GM12891 (cell line): ENCODE measurements around the gene MIEF1.

Experiments
- DNase-seq: peaks from one replicate; pipeline ENCODE4 v3.0.0; 2011; ENCODE audit warnings: low spot score; ENCODE audit not compliant: insufficient read length
- FAIRE-seq: peaks from 2 replicates; lab custom pipeline; 2011; peaks lifted over from hg19 to GRCh38; lab: Jason Lieb, UNC
- PAX5 ChIP-seq: IDR thresholded peaks from 2 replicates; pipeline ENCODE4 v1.6.1; 2011; ENCODE audit warnings: low read length, moderate library complexity, mild to moderate bottlenecking; ENCODE audit not compliant: insufficient read depth, severe bottlenecking
- POLR2A ChIP-seq: IDR thresholded peaks from 2 replicates; pipeline ENCODE4 v1.6.1; 2011; ENCODE audit warnings: low read depth, low read length, control low read depth
- POLR2AphosphoS5 ChIP-seq: IDR thresholded peaks from 2 replicates; pipeline ENCODE4 v1.6.1; 2011; ENCODE audit warnings: low read depth, low read length, control low read depth
- POU2F2 ChIP-seq: IDR thresholded peaks from 2 replicates; pipeline ENCODE4 v1.6.1; 2011; ENCODE audit warnings: low read depth, mild to moderate bottlenecking, control low read depth, low read length, moderate library complexity
- SPI1 ChIP-seq: IDR thresholded peaks from 2 replicates; pipeline ENCODE4 v1.6.1; 2011; ENCODE audit warnings: low read depth, low read length, control low read depth
- TAF1 ChIP-seq: IDR thresholded peaks from 2 replicates; pipeline ENCODE4 v1.6.1; 2011; ENCODE audit warnings: low read depth, low read length, control low read depth

The MIEF1 gene

DNA sequence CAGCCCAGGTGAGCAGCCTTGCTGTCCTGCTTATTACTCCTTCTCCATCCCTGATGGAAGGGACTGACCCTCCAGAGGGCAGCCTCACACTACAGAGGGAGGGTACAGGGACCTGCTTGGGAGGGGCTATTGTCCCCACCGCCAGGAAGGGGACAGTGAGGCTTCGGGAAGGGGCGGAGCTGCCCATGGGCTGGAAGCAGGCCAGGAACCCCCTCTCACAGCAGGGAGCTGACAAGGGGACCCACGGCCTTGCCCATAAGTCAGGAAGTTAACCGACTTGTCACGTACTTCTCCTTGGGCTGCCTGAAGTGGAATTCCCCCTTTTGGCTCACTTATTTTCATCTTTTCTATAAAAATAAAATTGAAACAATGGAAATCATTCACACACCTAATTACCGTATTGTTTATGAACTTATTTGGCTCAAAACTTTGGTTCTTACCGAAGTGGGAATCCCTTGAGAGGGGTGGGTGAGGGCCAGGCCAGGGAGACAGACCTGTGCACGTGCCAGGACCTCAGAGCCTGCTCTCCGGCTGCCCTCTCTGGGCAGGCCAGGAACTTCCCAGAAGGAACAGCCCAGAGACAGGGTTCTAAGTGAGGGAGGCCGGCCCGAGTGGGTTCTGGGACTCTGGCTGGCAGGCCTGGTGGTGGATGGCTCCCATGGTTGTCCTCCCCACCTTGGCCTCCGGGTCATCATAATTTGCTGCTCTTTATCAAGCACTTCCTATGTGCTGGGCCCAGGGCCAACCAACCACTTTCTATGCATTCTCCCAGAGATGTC, 39.5 kb upstream of the MIEF1 start:
- DNase-seq, result no peak
- FAIRE-seq, result peak; percentile 91
- TF ChIP-seq POU2F2 (no peak), SPI1 (no peak)

- no peak for FAIRE-seq
- TF ChIP-seq POLR2AphosphoS5, result no peak
- no peak for TF ChIP-seq PAX5
- no peak for TF ChIP-seq POLR2A
- TF ChIP-seq SPI1, result no peak
- no peak for TF ChIP-seq POU2F2
- no peak for TF ChIP-seq TAF1
- DNase-seq, result no peak
Measured at GRCh38 chr22:39463277-39463676, 38.8 kb upstream of the MIEF1 start.

DNA sequence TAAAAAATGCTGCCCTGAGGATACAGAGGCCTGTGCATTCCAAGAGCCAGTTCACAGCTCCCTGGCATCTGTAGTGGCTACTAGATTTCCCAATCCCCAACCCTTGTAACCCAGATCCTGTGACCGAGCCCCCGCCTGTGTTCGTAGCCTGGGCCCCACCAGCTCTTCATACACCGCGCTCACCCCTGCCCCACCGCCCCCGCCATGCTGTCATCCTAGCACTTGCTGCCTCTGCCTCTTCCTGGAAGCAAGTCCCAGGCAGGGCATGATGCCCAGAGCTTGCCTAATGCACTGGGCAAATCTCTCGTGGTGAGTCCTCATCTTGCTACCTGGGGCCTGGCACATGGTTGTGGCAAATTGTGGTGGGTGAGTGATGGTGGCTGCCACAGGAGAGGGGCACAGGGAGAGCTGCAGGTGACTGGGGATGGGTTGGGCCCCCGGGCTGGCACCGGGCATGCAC, 38.1 kb upstream of the MIEF1 start:
- TF ChIP-seq SPI1, result no peak
- FAIRE-seq (no peak), DNase-seq (no peak)

- FAIRE-seq, result peak; percentile 61
- no peak for TF ChIP-seq POLR2A
- TF ChIP-seq TAF1, result no peak
- TF ChIP-seq SPI1, result no peak
- TF ChIP-seq POLR2AphosphoS5, result no peak
- TF ChIP-seq POU2F2, result no peak
- TF ChIP-seq PAX5, result no peak
Measured at GRCh38 chr22:39466228-39467006, 35.7 kb upstream of the MIEF1 start.

GRCh38 chr22:39467390-39467895, 34.6 kb upstream of the MIEF1 start:
- no peak for DNase-seq
- TF ChIP-seq POLR2AphosphoS5 (no peak), POU2F2 (no peak), POLR2A (no peak), TAF1 (no peak), SPI1 (no peak), PAX5 (no peak)
- FAIRE-seq, result no peak

More at GRCh38 chr22:39466228-39467006, 35.7 kb upstream of the MIEF1 start:
- no peak for DNase-seq

DNA sequence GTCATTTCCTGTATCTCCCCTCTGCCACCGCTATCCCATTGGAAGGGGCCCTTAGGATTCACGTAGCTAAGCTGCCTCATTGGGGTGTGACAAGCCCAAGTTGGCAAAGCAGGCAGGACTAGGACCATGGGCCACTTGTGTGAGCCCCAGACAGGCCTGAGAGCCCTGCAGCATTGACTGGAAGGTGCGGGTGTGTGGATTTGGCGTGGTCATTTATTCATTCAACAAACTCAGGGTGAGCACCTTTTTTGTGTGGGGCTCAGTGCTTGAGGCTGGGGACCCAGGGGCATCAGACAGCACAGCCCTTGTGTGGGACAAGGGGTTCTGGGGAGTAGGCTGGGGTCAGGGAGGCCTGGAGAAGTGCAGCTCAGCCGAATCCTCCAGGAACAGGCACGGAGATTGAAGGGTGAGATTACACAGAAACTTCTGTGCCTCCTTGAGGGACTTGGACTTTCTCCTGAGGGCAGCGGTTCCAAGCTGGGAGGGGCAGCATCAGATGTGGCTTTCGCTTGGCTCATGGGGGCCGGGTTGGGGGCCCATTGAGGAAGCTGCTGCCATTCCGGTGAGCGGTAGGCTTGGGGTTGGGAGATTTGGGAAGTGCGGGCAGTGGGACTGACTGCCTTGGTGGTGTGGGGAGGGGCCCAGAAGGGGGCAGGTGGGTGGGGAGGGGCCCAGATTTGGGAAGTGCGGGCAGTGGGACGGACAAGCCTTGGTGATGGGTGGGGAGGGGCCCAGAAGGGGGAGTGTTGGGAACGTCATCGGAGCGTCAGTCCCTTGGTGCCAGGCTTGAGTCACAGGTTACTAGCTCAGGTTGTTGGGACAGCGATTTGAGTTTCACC, 33.4 kb upstream of the MIEF1 start:
- no peak for DNase-seq
- no peak for FAIRE-seq
- no peak for TF ChIP-seq POLR2AphosphoS5
- TF ChIP-seq POU2F2, result no peak
- TF ChIP-seq SPI1, result no peak

DNA sequence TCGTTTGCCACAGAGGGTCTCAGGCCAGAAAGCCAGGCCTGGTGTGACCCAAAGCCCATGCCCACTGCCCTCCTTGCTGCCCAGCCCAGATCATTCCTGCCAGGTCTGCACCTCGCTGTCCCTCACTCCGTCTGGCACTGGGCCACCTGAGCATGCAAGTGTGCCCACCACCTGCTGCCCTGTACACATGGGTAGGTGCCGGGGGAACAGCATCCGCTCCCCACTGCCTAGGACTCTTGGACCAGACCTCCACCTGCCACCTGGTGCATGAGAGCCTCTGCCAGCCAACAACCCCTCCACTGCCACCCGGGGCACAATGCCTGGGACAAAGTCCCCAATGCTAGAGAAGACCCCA, 32.8 kb upstream of the MIEF1 start:
- TF ChIP-seq POLR2A (no peak), SPI1 (no peak), TAF1 (no peak), PAX5 (no peak), POLR2AphosphoS5 (no peak), POU2F2 (no peak)
- no peak for FAIRE-seq
- no peak for DNase-seq

DNA sequence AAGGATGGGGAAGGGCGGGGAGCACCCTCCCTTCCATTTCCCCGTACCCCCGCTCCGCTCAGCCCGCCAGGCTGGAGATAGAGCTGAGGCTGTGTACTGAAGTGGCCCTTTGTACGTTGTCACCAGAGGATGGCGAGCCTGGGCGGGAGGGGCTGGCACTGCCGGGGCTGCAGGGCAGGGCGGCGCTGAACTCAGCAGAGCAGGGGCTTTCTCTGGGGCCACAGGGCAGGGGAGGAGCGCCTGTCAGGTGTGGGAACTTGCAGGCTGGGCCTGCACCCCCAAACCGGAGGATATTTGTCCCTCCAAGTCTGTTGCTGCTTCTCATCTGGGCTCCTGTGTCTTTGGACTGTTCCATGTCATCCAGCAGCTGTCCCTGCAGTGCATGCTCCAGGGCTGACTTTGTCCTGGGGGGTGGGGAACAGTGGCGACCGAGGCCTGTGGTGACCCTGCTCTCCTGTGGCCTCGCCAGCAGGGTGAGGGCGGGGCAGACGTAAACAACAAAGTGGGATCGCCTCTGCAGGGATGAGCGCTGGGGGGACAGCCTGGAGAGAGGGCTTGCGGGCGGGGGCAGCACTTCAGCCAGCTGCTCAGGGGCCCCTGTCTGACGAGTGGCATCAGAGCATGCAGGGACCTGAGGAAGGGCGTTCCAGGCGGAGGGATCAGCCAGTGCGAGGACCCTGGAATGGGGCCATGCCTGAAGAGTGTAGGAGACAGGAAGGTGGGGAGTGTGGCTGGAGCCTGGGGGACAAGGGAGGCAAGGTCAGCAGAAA, 32.2 kb upstream of the MIEF1 start:
- TF ChIP-seq SPI1, result no peak
- no peak for TF ChIP-seq TAF1
- TF ChIP-seq POLR2A, result no peak
- no peak for TF ChIP-seq POLR2AphosphoS5
- TF ChIP-seq PAX5, result no peak
- no peak for DNase-seq
- no peak for FAIRE-seq
